Measurements from ENCODE around the gene PRR33.

PRR33 gene

GRCh38 chr11:1872267-1872985, 19.3 kb downstream of the PRR33 start:
- TF ChIP-seq POLR2AphosphoS5 (IDR thresholded peaks at IDR 0.05; ENCODE audit: low read depth, low read length), result no peak
- no peak for TF ChIP-seq PAX5 (IDR thresholded peaks at IDR 0.05; ENCODE audit: insufficient read depth, low read length, severe bottlenecking)
- TF ChIP-seq TAF1 (IDR thresholded peaks at IDR 0.05; ENCODE audit: low read depth, low read length), result no peak
- TF ChIP-seq POLR2A (IDR thresholded peaks at IDR 0.05; ENCODE audit: low read depth, low read length), result no peak
- TF ChIP-seq SPI1 (IDR thresholded peaks at IDR 0.05; ENCODE audit: low read depth, low read length), result no peak
- TF ChIP-seq POU2F2 (IDR thresholded peaks at IDR 0.05; ENCODE audit: low read depth, low read length), result no peak
- no peak for FAIRE-seq
- no peak for DNase-seq (ENCODE audit: insufficient read length, low spot score)

- no peak for FAIRE-seq
- TF ChIP-seq SPI1 (IDR thresholded peaks at IDR 0.05; ENCODE audit: low read depth, low read length) (no peak), POU2F2 (IDR thresholded peaks at IDR 0.05; ENCODE audit: low read depth, low read length) (no peak), PAX5 (IDR thresholded peaks at IDR 0.05; ENCODE audit: insufficient read depth, low read length, severe bottlenecking) (no peak), POLR2AphosphoS5 (IDR thresholded peaks at IDR 0.05; ENCODE audit: low read depth, low read length) (no peak; the same call in 1 of the 2 replicates), POLR2A (IDR thresholded peaks at IDR 0.05; ENCODE audit: low read depth, low read length) (no peak), TAF1 (IDR thresholded peaks at IDR 0.05; ENCODE audit: low read depth, low read length) (no peak)
- no peak for DNase-seq (ENCODE audit: insufficient read length, low spot score)
Measured at GRCh38 chr11:1871531-1871930, 20.2 kb downstream of the PRR33 start.

- DNase-seq (ENCODE audit: insufficient read length, low spot score) (no peak), FAIRE-seq (no peak)
- TF ChIP-seq POU2F2 (IDR thresholded peaks at IDR 0.05; ENCODE audit: low read depth, low read length) (no peak), POLR2A (IDR thresholded peaks at IDR 0.05; ENCODE audit: low read depth, low read length) (peak; percentile 9; the same call in 1 of the 2 replicates)
Measured at GRCh38 chr11:1870721-1871466, 20.8 kb downstream of the PRR33 start.

- TF ChIP-seq PAX5 (IDR thresholded peaks at IDR 0.05; ENCODE audit: insufficient read depth, low read length, severe bottlenecking) (no peak), POLR2A (IDR thresholded peaks at IDR 0.05; ENCODE audit: low read depth, low read length) (peak; percentile 14; the same call in 1 of the 2 replicates), POLR2AphosphoS5 (IDR thresholded peaks at IDR 0.05; ENCODE audit: low read depth, low read length) (0 out of 2 replicates have a peak, but pooled peaks have one; percentile 32), TAF1 (IDR thresholded peaks at IDR 0.05; ENCODE audit: low read depth, low read length) (no peak)
- DNase-seq (ENCODE audit: insufficient read length, low spot score), result no peak
- FAIRE-seq, result no peak
Measured at GRCh38 chr11:1870326-1870696, 21.4 kb downstream of the PRR33 start.

- no peak for FAIRE-seq
Measured at GRCh38 chr11:1869427-1870325, 22.0 kb downstream of the PRR33 start.

GRCh38 chr11:1868636-1869291, 22.9 kb downstream of the PRR33 start:
- FAIRE-seq, result no peak

More at GRCh38 chr11:1869427-1870325, 22.0 kb downstream of the PRR33 start:
- TF ChIP-seq POLR2A (IDR thresholded peaks at IDR 0.05; ENCODE audit: low read depth, low read length) (peak; percentile 7; the same call in 1 of the 2 replicates), SPI1 (IDR thresholded peaks at IDR 0.05; ENCODE audit: low read depth, low read length) (no peak)
- DNase-seq (ENCODE audit: insufficient read length, low spot score), result no peak

GRCh38 chr11:1868056-1868635, 23.5 kb downstream of the PRR33 start:
- no peak for TF ChIP-seq POLR2A (IDR thresholded peaks at IDR 0.05; ENCODE audit: low read depth, low read length)
- FAIRE-seq, result no peak
- DNase-seq (ENCODE audit: insufficient read length, low spot score), result no peak

More at GRCh38 chr11:1868636-1869291, 22.9 kb downstream of the PRR33 start:
- DNase-seq (ENCODE audit: insufficient read length, low spot score), result no peak
- TF ChIP-seq POU2F2 (IDR thresholded peaks at IDR 0.05; ENCODE audit: low read depth, low read length), result peak; percentile 38; the same call in 1 of the 2 replicates
- no peak for TF ChIP-seq SPI1 (IDR thresholded peaks at IDR 0.05; ENCODE audit: low read depth, low read length)

- TF ChIP-seq PAX5 (IDR thresholded peaks at IDR 0.05; ENCODE audit: insufficient read depth, low read length, severe bottlenecking) (no peak), TAF1 (IDR thresholded peaks at IDR 0.05; ENCODE audit: low read depth, low read length) (no peak), SPI1 (IDR thresholded peaks at IDR 0.05; ENCODE audit: low read depth, low read length) (no peak), POU2F2 (IDR thresholded peaks at IDR 0.05; ENCODE audit: low read depth, low read length) (no peak), POLR2A (IDR thresholded peaks at IDR 0.05; ENCODE audit: low read depth, low read length) (no peak), POLR2AphosphoS5 (IDR thresholded peaks at IDR 0.05; ENCODE audit: low read depth, low read length) (no peak)
- DNase-seq (ENCODE audit: insufficient read length, low spot score), result no peak
- no peak for FAIRE-seq
Measured at GRCh38 chr11:1867381-1867780, 24.3 kb downstream of the PRR33 start.

- DNase-seq (ENCODE audit: insufficient read length, low spot score) (no peak), FAIRE-seq (no peak)
- no peak for TF ChIP-seq POU2F2 (IDR thresholded peaks at IDR 0.05; ENCODE audit: low read depth, low read length)
- TF ChIP-seq POLR2A (IDR thresholded peaks at IDR 0.05; ENCODE audit: low read depth, low read length), result no peak
- no peak; the same call in 1 of the 2 replicates for TF ChIP-seq POLR2AphosphoS5 (IDR thresholded peaks at IDR 0.05; ENCODE audit: low read depth, low read length)
- no peak for TF ChIP-seq TAF1 (IDR thresholded peaks at IDR 0.05; ENCODE audit: low read depth, low read length)
- TF ChIP-seq PAX5 (IDR thresholded peaks at IDR 0.05; ENCODE audit: insufficient read depth, low read length, severe bottlenecking), result no peak
- TF ChIP-seq SPI1 (IDR thresholded peaks at IDR 0.05; ENCODE audit: low read depth, low read length), result no peak
Measured at GRCh38 chr11:1866776-1867175, 24.9 kb downstream of the PRR33 start.
